Measurements from ENCODE around the gene TDG. TPM values are rescaled to one million over a fixed set of nuclear protein-coding genes. Genes with fewer than 3 reads are reported as not detected.

Gene TDG
- total and polyA plus RNA-seq, 4 donors: 5.0 to 18.7 (median 11.8) TPM

DNA sequence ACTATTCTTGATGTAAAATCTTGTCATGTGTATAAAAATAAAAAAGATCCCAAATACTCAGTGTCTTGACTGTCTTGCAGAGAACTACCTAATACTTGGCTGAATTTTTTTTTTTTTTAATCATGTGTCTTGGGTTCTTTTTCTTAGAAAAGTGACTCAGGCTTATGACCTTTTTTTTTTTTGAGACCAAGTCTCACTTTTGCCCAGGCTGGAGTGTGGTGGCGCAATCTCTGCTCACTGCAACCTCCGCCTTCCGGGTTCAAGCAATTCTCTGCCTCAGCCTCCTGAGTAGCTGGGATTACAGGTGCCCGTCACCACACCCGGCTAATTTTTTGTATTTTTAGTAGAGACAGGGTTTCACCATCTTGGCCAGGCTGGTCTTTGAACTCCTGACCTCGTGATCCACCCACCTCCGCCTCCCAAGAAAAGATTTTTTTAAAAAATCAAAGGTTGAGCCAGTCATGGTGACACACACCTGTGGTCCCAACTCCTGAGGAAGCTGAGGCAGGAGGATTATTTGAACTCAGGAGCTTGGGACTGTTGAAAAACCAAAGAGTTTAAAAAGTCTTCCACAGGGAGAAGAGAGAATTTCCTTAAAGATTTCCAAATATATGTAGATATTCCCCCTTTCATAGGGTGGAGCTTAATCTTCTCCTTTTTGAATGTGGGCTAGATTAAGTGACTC is 17.7 kb upstream of the TDG start (continued):
- TF ChIP-seq FOXA1 (IDR thresholded peaks at IDR 0.05): no peak
- TF ChIP-seq, protein P1, sequence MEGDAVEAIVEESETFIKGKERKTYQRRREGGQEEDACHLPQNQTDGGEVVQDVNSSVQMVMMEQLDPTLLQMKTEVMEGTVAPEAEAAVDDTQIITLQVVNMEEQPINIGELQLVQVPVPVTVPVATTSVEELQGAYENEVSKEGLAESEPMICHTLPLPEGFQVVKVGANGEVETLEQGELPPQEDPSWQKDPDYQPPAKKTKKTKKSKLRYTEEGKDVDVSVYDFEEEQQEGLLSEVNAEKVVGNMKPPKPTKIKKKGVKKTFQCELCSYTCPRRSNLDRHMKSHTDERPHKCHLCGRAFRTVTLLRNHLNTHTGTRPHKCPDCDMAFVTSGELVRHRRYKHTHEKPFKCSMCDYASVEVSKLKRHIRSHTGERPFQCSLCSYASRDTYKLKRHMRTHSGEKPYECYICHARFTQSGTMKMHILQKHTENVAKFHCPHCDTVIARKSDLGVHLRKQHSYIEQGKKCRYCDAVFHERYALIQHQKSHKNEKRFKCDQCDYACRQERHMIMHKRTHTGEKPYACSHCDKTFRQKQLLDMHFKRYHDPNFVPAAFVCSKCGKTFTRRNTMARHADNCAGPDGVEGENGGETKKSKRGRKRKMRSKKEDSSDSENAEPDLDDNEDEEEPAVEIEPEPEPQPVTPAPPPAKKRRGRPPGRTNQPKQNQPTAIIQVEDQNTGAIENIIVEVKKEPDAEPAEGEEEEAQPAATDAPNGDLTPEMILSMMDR (IDR thresholded peaks at IDR 0.05; ENCODE audit: low read depth, low read length, missing input control): no peak
- TF ChIP-seq, protein P2, sequence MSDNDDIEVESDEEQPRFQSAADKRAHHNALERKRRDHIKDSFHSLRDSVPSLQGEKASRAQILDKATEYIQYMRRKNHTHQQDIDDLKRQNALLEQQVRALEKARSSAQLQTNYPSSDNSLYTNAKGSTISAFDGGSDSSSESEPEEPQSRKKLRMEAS (IDR thresholded peaks at IDR 0.05): no peak
- TF ChIP-seq FOXA2 (IDR thresholded peaks at IDR 0.05): no peak

DNA sequence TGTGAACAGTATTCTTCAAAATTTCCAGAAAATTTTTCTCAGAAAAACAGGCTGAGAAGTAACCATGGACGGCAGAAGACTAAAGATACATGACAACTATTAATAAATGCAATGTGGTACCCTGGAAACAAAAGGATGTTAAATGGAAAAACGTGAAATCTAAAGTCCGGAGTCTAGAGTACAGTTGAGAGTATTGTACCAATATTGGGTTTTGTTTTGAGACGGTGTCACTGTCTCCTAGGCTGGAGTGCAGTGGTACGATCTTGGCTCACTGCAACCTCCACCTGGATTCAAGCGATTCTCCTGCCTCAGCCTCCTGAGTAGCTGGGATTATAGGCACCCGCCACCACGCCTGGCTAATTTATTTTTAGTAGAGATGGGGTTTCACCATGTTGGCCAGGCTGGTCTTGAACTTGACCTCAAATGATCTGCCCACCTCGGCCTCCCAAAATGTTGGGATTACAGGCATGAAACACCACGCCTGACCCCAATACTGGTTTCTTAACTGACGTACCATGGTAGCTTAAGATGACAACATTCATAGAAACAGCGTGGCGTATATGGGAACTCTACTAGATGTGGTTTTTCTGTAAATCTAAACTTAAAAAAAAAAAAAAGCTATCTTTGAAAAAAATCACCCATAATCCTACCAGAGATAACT is 16.8 kb upstream of the TDG start:
- no peak for DNase-seq (ENCODE audit: low spot score)
- Histone ChIP-seq H3K4me3 (ENCODE audit: low read depth in 1 of 3, low read length in 3 of 3) (no peak overlapping the region), H3K27me3 (ENCODE audit: control insufficient read depth in 4 of 4, insufficient read depth in 4 of 4, low read length in 3 of 4) (no peaks in the 10 kb centered on the region), H3K9me3 (ENCODE audit: control insufficient read depth in 4 of 4, low read length in 3 of 4) (no peaks in the 10 kb centered on the region), H3K4me1 (ENCODE audit: control insufficient read depth in 4 of 4, insufficient read depth in 4 of 4, low read length in 3 of 4) (no peaks in the 10 kb centered on the region), H3K9ac (ENCODE audit: low read depth in 1 of 2, low read length in 2 of 2) (no peak overlapping the region), H3K36me3 (ENCODE audit: control insufficient read depth in 4 of 4, insufficient read depth in 3 of 4, low read depth in 1 of 4, low read length in 3 of 4) (peaks cover 24 to 96% (median 86%) of the 10 kb centered on the region in 4 donors), H3K27ac (ENCODE audit: low read depth in 1 of 2, low read length in 2 of 2) (no peak overlapping the region)
- no peak for TF ChIP-seq YY1 (IDR thresholded peaks at IDR 0.05)
- TF ChIP-seq, protein P3, sequence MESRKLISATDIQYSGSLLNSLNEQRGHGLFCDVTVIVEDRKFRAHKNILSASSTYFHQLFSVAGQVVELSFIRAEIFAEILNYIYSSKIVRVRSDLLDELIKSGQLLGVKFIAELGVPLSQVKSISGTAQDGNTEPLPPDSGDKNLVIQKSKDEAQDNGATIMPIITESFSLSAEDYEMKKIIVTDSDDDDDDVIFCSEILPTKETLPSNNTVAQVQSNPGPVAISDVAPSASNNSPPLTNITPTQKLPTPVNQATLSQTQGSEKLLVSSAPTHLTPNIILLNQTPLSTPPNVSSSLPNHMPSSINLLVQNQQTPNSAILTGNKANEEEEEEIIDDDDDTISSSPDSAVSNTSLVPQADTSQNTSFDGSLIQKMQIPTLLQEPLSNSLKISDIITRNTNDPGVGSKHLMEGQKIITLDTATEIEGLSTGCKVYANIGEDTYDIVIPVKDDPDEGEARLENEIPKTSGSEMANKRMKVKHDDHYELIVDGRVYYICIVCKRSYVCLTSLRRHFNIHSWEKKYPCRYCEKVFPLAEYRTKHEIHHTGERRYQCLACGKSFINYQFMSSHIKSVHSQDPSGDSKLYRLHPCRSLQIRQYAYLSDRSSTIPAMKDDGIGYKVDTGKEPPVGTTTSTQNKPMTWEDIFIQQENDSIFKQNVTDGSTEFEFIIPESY (IDR thresholded peaks at IDR 0.05): no peak
- TF ChIP-seq FOXA2 (IDR thresholded peaks at IDR 0.05): no peak
- TF ChIP-seq, protein P4, sequence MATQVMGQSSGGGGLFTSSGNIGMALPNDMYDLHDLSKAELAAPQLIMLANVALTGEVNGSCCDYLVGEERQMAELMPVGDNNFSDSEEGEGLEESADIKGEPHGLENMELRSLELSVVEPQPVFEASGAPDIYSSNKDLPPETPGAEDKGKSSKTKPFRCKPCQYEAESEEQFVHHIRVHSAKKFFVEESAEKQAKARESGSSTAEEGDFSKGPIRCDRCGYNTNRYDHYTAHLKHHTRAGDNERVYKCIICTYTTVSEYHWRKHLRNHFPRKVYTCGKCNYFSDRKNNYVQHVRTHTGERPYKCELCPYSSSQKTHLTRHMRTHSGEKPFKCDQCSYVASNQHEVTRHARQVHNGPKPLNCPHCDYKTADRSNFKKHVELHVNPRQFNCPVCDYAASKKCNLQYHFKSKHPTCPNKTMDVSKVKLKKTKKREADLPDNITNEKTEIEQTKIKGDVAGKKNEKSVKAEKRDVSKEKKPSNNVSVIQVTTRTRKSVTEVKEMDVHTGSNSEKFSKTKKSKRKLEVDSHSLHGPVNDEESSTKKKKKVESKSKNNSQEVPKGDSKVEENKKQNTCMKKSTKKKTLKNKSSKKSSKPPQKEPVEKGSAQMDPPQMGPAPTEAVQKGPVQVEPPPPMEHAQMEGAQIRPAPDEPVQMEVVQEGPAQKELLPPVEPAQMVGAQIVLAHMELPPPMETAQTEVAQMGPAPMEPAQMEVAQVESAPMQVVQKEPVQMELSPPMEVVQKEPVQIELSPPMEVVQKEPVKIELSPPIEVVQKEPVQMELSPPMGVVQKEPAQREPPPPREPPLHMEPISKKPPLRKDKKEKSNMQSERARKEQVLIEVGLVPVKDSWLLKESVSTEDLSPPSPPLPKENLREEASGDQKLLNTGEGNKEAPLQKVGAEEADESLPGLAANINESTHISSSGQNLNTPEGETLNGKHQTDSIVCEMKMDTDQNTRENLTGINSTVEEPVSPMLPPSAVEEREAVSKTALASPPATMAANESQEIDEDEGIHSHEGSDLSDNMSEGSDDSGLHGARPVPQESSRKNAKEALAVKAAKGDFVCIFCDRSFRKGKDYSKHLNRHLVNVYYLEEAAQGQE (IDR thresholded peaks at IDR 0.05): no peak
- TF ChIP-seq, protein P2 (IDR thresholded peaks at IDR 0.05): no peak
- TF ChIP-seq HNF4G (IDR thresholded peaks at IDR 0.05): no peak
- TF ChIP-seq TAF1 (conservative IDR thresholded peaks at IDR 0.05): no peak
- TF ChIP-seq, protein P1 (IDR thresholded peaks at IDR 0.05; ENCODE audit: low read depth, low read length, missing input control): no peak
- TF ChIP-seq RAD21 (IDR thresholded peaks at IDR 0.05): no peak
- no peak for TF ChIP-seq NR2F2 (IDR thresholded peaks at IDR 0.05)
- TF ChIP-seq GABPA (IDR thresholded peaks at IDR 0.05 in 1 of 2, conservative IDR thresholded peaks at IDR 0.05 in 1 of 2): no peak
- no peak for TF ChIP-seq RXRA (IDR thresholded peaks at IDR 0.05)
- no peak for TF ChIP-seq SP1 (IDR thresholded peaks at IDR 0.05)
- no peak for TF ChIP-seq HNF4A (conservative IDR thresholded peaks at IDR 0.05)
- TF ChIP-seq JUND (IDR thresholded peaks at IDR 0.05): no peak
- TF ChIP-seq FOXA1 (IDR thresholded peaks at IDR 0.05): no peak
- TF ChIP-seq, protein P5, sequence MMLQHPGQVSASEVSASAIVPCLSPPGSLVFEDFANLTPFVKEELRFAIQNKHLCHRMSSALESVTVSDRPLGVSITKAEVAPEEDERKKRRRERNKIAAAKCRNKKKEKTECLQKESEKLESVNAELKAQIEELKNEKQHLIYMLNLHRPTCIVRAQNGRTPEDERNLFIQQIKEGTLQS (IDR thresholded peaks at IDR 0.05): no peak
- no peak for TF ChIP-seq EGR1 (IDR thresholded peaks at IDR 0.05; ENCODE audit: low read depth in 2 of 2)
- 85% methylated on average over 13 of the region's 13 CpGs for WGBS

Measured in liver (tissue), 9 donors.